CD14-positive monocyte (primary cell): ENCODE results near the gene SCUBE2. TPM values are rescaled to one million over a fixed set of nuclear protein-coding genes. Genes with fewer than 3 reads are reported as not detected.

Experiments
- DNase-seq, 3 donors: peaks; one replicate each; pipeline ENCODE4 v3.0.0-alpha.2; 2011 to 2022
- H2AFZ ChIP-seq: 2 replicates; pipeline ENCODE4 v1.6.0; 2012; ENCODE audit warnings: mild to moderate bottlenecking, low read depth, low read length, inconsistent platforms; ENCODE audit not compliant: insufficient read depth, poor library complexity, severe bottlenecking
- H3K27ac ChIP-seq, 2 donors: 1 replicate in 1 of 2; 2 replicates in 1 of 2; pipeline ENCODE4 v1.5.1; 2012 to 2013; ENCODE audit warnings: low read length in 2 of 2, control low read depth in 1 of 2, inconsistent platforms in 1 of 2, low read depth in 1 of 2, mild to moderate bottlenecking in 1 of 2
- H3K27me3 ChIP-seq, 2 donors: one replicate each; pipeline versions ENCODE4 v1.6.0 to v1.6.1; 2011 to 2013; ENCODE audit warnings: low read length in 2 of 2; ENCODE audit not compliant: control insufficient read depth in 2 of 2, insufficient read depth in 2 of 2
- H3K36me3 ChIP-seq, 2 donors: replicated peaks in 1 of 2; 1 replicate in 1 of 2; 2 replicates in 1 of 2; pipeline versions ENCODE4 v1.5.1 to v1.6.1; 2012 to 2013; ENCODE audit warnings: low read length in 2 of 2, control low read depth in 1 of 2, inconsistent platforms in 1 of 2, mild to moderate bottlenecking in 1 of 2; ENCODE audit not compliant: insufficient read depth in 2 of 2, control insufficient read depth in 1 of 2
- H3K4me1 ChIP-seq, 2 donors: 1 replicate in 1 of 2; 2 replicates in 1 of 2; pipeline versions ENCODE4 v1.5.1 to v1.6.1; 2012 to 2013; ENCODE audit warnings: low read length in 2 of 2, control low read depth in 1 of 2, inconsistent platforms in 1 of 2, mild to moderate bottlenecking in 1 of 2, moderate library complexity in 1 of 2; ENCODE audit not compliant: insufficient read depth in 2 of 2, control insufficient read depth in 1 of 2
- H3K4me2 ChIP-seq: replicated peaks from 2 replicates; pipeline ENCODE3; 2012; ENCODE audit warnings: low read length, moderate library complexity, mild to moderate bottlenecking; ENCODE audit not compliant: poor library complexity, severe bottlenecking; ENCODE audit errors: extremely low read depth
- H3K4me3 ChIP-seq, 3 experiments: fragments of 200-600 bp in 1 of 3; sonication (generic) in 1 of 3; replicated peaks in 1 of 3; 1 replicate in 2 of 3; 2 replicates in 1 of 3; pipeline ENCODE4 v1.5.1; 2011 to 2013; ENCODE audit warnings: low read length in 3 of 3, mild to moderate bottlenecking in 3 of 3, control low read depth in 2 of 3, low read depth in 2 of 3, inconsistent platforms in 1 of 3, moderate library complexity in 1 of 3
- H3K79me2 ChIP-seq: 2 replicates; pipeline ENCODE4 v1.6.0; 2012; ENCODE audit warnings: mild to moderate bottlenecking, control low read depth, inconsistent platforms, low read length, moderate library complexity; ENCODE audit not compliant: insufficient read depth
- H3K9ac ChIP-seq: 2 replicates; pipeline ENCODE4 v1.6.0; 2017; ENCODE audit warnings: low read length, mild to moderate bottlenecking; ENCODE audit not compliant: insufficient read depth, poor library complexity, severe bottlenecking
- H3K9me3 ChIP-seq, 2 donors: replicated peaks in 1 of 2; 1 replicate in 1 of 2; 2 replicates in 1 of 2; pipeline versions ENCODE4 v1.5.1 to v1.6.1; 2012 to 2013; ENCODE audit warnings: low read length in 2 of 2, control low read depth in 1 of 2; ENCODE audit not compliant: control insufficient read depth in 1 of 2, insufficient read depth in 1 of 2
- H4K20me1 ChIP-seq: 2 replicates; pipeline ENCODE4 v1.6.0; 2012; ENCODE audit warnings: mild to moderate bottlenecking, low read length, control low read depth, moderate library complexity; ENCODE audit not compliant: insufficient read depth
- H3K27ac Mint-ChIP-seq, 7 donors: one replicate each; pipeline ENCODE4 v1.8.0; 2020; ENCODE audit warnings: mild to moderate bottlenecking in 7 of 7, mixed read lengths in 7 of 7, moderate library complexity in 6 of 7, inconsistent platforms in 2 of 7
- H3K27me3 Mint-ChIP-seq, 3 donors: one replicate each; pipeline ENCODE4 v1.8.0; 2021 to 2022; ENCODE audit warnings: low read depth in 3 of 3, mild to moderate bottlenecking in 3 of 3, mixed read lengths in 3 of 3, moderate library complexity in 3 of 3, inconsistent platforms in 1 of 3
- H3K36me3 Mint-ChIP-seq, 2 donors: one replicate each; pipeline ENCODE4 v1.8.0; 2020; ENCODE audit warnings: mixed read lengths in 2 of 2, inconsistent platforms in 1 of 2, mild to moderate bottlenecking in 1 of 2
- H3K4me1 Mint-ChIP-seq: one replicate; pipeline ENCODE4 v1.8.0; 2020; ENCODE audit warnings: mild to moderate bottlenecking, mixed read lengths
- H3K4me3 Mint-ChIP-seq, 2 donors: one replicate each; pipeline ENCODE4 v1.8.0; 2020; ENCODE audit warnings: mild to moderate bottlenecking in 2 of 2, mixed read lengths in 2 of 2, moderate library complexity in 1 of 2
- H3K9me3 Mint-ChIP-seq, 7 donors: one replicate each; pipeline ENCODE4 v1.8.0; 2020 to 2022; ENCODE audit warnings: mixed read lengths in 7 of 7, mild to moderate bottlenecking in 6 of 7, moderate library complexity in 6 of 7, inconsistent platforms in 2 of 7
- WGBS: methylation state at CpG from one replicate; pipeline ENCODE4 v1.1.5; 2013; ENCODE audit warnings: missing lambda C conversion rate; ENCODE audit not compliant: insufficient coverage; 5-methylcytosine and 5-hydroxymethylcytosine counted together
- intact Hi-C, 2 donors: fragments of 100-400 bp; cut with micrococcal nuclease; formaldehyde crosslinking; loops; one replicate each; pipeline versions ENCODE4 v1.15.0 to v1.15.1; 2023
- polyA plus RNA-seq, 3 donors: library from polyadenylated mRNA; depleted of rRNA in 1 of 3; unstranded in 2 of 3; stranded (reverse) in 1 of 3; fragments of 300-500 nt in 2 of 3; fragments of >200 nt in 1 of 3; fragmentation: Illumina TruSeq in 2 of 3; gene quantifications; 1 replicate in 2 of 3; 2 replicates in 1 of 3; pipeline ENCODE4 v1.2.3, GENCODE V29; 2012 to 2021
- TF ChIP-seq, protein P1 (sequence below): fragments of 200-600 bp; IDR thresholded peaks from one replicate; pipeline ENCODE4 v1.8.0; 2022; ENCODE audit warnings: antibody characterized with exemption, mild to moderate bottlenecking

The SCUBE2 gene
- polyA plus RNA-seq, 3 donors, result 0.21 to 0.36 TPM; not detected in 1

DNA sequence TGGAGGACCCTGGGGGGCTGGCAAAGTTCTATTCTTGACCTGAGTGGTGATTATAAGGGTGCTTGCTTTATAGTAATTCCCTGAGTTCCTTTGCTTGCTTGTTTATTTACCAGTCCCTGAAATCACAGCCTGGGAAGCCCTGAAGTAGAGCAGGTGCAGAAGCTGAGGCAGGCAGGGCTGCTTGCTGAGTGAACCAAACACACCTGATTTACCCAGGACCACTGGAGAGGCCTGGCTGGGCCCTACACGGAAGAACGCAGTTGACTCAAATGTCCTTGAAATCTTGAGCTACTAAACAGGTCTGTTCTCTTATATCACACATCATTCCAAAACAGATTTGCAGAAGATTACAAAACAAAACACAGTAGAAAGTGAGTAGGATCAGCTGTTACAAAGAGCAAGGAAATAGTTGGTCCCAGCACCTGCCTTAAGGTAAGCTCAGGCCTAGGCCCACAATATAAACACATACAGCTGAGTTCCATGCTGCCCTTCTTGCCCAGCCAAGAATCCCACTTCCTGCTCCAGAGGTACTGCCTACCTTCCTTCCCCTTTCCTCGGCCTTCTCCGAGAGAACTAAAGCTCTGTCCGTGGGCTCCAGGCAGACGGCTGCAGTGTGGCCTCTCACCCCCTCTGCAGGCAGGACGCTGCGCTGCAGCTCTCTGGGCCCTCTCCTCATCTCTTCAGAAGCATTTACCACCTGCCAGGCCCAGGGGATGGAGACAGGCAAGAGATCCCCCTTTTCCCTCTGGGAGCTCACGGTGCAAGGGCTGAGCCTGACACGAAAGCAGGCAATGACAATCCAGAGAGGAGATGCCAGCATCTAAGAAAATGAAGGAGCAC lies 46.1 kb upstream of the SCUBE2 start:
- no peaks in the 10 kb centered on the region for H3K27me3 Mint-ChIP-seq
- DNase-seq, result peak; percentile 39 to 69 (median 58)
- H4K20me1 ChIP-seq, result peaks cover 23% of the 10 kb centered on the region
- peaks cover 70 to 83% of the 10 kb centered on the region in 2 donors for H3K36me3 Mint-ChIP-seq
- H3K27ac ChIP-seq, result no peak overlapping the region
- peaks cover 56 to 86% of the 10 kb centered on the region in 2 donors for H3K36me3 ChIP-seq
- no peak overlapping the region for H3K9ac ChIP-seq
- H3K9me3 Mint-ChIP-seq, result no peaks in the 10 kb centered on the region
- H3K4me3 ChIP-seq, result no peak overlapping the region
- H3K4me1 Mint-ChIP-seq, result peaks cover 6% of the 10 kb centered on the region
- no peaks in the 10 kb centered on the region for H3K4me1 ChIP-seq
- H3K27ac Mint-ChIP-seq, result peak overlapping the region in 3 of 7 donors; percentile 14 to 59 (median 43)
- H3K9me3 ChIP-seq, result no peaks in the 10 kb centered on the region
- TF ChIP-seq, protein P1, sequence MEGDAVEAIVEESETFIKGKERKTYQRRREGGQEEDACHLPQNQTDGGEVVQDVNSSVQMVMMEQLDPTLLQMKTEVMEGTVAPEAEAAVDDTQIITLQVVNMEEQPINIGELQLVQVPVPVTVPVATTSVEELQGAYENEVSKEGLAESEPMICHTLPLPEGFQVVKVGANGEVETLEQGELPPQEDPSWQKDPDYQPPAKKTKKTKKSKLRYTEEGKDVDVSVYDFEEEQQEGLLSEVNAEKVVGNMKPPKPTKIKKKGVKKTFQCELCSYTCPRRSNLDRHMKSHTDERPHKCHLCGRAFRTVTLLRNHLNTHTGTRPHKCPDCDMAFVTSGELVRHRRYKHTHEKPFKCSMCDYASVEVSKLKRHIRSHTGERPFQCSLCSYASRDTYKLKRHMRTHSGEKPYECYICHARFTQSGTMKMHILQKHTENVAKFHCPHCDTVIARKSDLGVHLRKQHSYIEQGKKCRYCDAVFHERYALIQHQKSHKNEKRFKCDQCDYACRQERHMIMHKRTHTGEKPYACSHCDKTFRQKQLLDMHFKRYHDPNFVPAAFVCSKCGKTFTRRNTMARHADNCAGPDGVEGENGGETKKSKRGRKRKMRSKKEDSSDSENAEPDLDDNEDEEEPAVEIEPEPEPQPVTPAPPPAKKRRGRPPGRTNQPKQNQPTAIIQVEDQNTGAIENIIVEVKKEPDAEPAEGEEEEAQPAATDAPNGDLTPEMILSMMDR, result peak; percentile 96
- no peak overlapping the region for H2AFZ ChIP-seq
- no peaks in the 10 kb centered on the region for H3K79me2 ChIP-seq
- intact Hi-C loops, result loop anchor here in 1 of 2 donors (5.0 kb wide), 1 partner anchor 120 kb away; no protein-coding TSS in a partner anchor
- H3K4me2 ChIP-seq, result no peak overlapping the region
- H3K4me3 Mint-ChIP-seq, result no peak overlapping the region
- WGBS, result 9% methylated on average over 5 of the region's 10 CpGs
- H3K27me3 ChIP-seq, result no peaks in the 10 kb centered on the region

DNA sequence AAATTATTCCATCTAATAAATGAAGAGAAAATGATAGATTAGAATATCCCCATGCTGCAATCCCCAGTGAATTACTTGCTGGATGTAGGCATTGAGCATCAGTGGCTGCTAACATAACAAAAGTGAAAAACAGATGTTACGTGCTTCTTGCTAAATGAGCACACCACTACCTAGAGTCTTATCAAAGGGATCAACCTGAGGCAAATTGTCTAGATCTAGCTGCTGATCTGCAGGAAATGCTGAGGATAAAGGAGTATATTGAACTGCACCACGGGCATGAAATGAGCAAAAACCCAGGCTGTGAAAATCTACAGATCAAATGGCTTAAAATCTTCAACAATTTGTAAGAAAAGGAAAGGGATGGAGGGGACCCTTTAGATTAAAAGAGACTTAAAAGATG lies 45.3 kb upstream of the SCUBE2 start:
- no peak overlapping the region for H3K4me2 ChIP-seq
- H3K4me1 Mint-ChIP-seq, result peaks cover 6% of the 10 kb centered on the region
- H3K79me2 ChIP-seq, result no peaks in the 10 kb centered on the region
- H3K9me3 Mint-ChIP-seq, result no peaks in the 10 kb centered on the region
- H3K27me3 ChIP-seq, result no peaks in the 10 kb centered on the region
- intact Hi-C loops, result loop anchor here in 1 of 2 donors (5.0 kb wide), 1 partner anchor 119 kb away; no protein-coding TSS in a partner anchor
- H3K27ac ChIP-seq, result no peak overlapping the region
- no CpG with 5 or more reads among the region's 2 CpGs for WGBS
- H3K27ac Mint-ChIP-seq, result no peak overlapping the region
- peaks cover 66 to 79% of the 10 kb centered on the region in 2 donors for H3K36me3 Mint-ChIP-seq
- H3K27me3 Mint-ChIP-seq, result peaks cover 0 to 2% (median 1%) of the 10 kb centered on the region in 3 donors
- TF ChIP-seq, protein P1, result no peak
- no peak overlapping the region for H3K4me3 ChIP-seq
- no peak overlapping the region for H3K9ac ChIP-seq
- H3K4me1 ChIP-seq, result no peaks in the 10 kb centered on the region
- H4K20me1 ChIP-seq, result peaks cover 21% of the 10 kb centered on the region
- no peaks in the 10 kb centered on the region for H3K9me3 ChIP-seq
- H2AFZ ChIP-seq, result no peak overlapping the region
- no peak overlapping the region for H3K4me3 Mint-ChIP-seq
- no peak for DNase-seq
- peaks cover 48 to 86% of the 10 kb centered on the region in 2 donors for H3K36me3 ChIP-seq
